ENCODE results near the gene PKD2L2. TPM values are rescaled to one million over a fixed set of nuclear protein-coding genes. Genes with fewer than 3 reads are reported as not detected.
"Not testable (repeated sequence)": the region's sequence is repeated elsewhere in the genome, so short reads cannot be mapped to it uniquely, and the experiment has no call there.

The PKD2L2 gene
- total RNA-seq, 1 donor = under 0.01 TPM

DNA sequence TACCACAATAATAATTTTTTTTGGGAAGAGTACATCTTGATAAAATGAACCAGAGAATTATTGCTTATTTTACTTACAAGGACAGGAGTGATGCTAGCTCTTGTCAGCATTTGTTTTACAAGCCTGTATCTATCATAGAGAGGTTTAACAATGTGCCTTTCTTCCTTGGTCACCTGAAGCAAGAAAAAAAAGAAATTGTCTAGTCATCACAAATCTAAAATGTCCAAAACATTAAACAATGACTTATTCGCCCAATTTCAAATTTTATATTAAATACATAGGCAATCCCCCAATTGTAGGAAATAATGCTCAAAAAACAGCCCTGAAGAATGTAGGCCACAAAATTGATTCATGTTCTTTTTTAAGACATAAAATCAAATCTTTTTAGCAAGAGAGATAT is 56.6 kb downstream of the PKD2L2 start:
- no peak for DNase-seq (ENCODE audit: low read depth in 2 of 3, low spot score in 2 of 3)

DNA sequence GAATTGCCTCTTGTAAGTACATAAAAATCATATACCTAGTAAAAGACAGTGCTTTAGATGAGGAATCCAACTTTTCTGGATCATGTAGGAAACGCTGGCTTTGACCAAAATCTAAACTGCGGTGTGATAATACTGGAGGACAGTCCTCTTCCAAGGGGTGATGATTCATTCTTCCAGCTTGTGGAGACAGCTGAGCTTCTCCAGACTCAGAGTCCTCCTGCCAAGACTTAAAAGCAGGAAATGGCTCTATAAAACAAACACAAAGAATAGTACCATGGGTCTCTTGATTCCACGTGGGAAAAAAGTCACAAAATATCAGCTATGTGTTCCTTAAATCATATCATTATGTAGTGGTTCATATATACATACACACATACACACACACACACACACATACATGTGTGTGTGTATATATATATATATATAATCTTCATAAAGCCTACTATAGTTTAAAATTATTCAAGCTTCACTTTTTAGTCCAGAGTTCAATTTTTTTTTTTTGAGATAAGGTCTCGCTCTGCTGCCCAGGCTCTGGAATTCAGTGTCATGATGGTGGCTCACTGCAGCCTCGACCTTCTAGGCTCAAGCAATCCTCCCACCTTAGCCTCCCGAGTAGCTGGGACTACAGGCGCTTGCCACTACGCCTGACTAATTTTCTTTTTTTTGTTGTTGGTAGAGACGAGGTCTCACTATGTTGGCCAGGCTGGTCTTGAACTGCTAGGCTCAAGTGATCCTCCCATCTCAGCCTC is 65.0 kb downstream of the PKD2L2 start:
- no peak for DNase-seq (ENCODE audit: low read depth in 2 of 3, low spot score in 2 of 3)

DNA sequence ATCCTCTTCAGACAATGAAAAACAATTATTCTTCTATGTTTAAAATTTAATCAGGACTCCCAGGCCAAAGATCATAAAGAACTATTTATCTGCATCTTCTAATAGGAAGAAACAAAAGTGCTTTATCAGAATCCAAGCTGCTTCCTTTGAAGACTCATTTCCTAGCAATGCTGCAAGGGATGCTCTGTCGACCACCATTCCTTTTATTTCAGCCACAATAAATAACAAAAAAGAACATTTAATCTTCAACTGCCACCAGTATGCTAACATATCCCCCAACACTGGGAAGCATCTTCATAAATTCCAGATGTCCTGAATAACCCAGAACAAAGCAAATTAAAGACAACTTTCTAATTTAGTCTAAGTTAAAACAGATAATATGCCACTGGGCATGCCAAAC is 68.7 kb downstream of the PKD2L2 start:
- DNase-seq (ENCODE audit: low read depth in 2 of 3, low spot score in 2 of 3) = no peak

GRCh38 chr5:137959488-137959887 is 70.2 kb downstream of the PKD2L2 start:
- no peak for DNase-seq (ENCODE audit: low read depth in 2 of 3, low spot score in 2 of 3)

GRCh38 chr5:137960141-137960540 is 70.9 kb downstream of the PKD2L2 start:
- no peak for DNase-seq (ENCODE audit: low read depth in 2 of 3, low spot score in 2 of 3)

DNA sequence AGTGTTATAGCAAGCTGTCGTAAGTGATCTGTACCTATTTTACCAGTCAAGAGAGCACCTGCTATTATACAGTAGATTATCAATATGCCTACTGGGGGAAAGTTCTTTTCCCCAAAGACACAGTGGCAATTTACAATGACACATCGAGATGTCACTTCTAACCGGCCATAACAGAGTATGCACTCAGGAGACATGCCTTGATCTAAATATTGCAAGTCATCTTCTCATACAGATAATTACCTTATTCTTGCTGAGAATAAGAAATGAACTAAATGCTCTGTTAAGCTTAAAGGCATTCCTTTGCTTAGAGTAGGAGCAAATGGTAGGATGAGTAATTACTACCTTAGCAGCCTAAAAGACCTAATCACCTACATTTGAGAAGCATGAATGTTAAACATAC is 71.6 kb downstream of the PKD2L2 start:
- DNase-seq (ENCODE audit: low read depth in 2 of 3, low spot score in 2 of 3) = no peak

DNA sequence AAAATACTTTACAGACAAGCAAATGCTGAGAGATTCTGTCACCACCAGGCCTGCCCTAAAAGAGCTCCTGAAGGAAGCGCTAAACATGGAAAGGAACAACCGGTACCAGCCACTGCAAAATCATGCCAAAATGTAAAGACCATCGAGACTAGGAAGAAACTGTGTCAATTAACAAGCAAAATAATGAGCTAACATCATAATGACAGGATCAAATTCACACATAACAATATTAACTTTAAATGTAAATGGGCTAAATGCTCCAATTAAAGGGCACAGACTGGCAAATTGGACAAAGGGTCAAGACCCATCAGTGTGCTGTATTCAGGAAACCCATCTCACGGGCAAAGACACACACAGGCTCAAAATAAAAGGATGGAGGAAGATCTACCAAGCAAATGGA is 81.1 kb downstream of the PKD2L2 start:
- DNase-seq (ENCODE audit: low read depth in 2 of 3, low spot score in 2 of 3) = not testable (repeated sequence)

DNA sequence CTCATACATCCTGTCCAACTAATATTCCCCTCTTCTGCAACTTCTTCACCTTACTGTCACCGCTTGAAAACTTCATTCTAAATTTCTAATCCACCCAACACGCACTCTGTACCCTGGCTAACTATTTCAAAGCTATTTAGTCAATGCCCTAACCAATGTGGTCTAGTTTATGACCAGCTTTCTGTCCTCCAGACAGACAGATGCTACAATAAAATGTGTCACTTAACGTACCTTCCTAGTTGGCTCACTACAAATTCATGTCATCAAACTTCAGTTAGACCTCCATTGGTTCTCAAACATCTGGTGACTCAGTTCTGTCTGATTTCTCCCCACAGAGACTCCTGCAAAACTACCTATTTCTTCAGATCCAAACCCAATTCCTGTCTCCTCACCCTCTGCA is 86.0 kb downstream of the PKD2L2 start:
- DNase-seq (ENCODE audit: low read depth in 2 of 3, low spot score in 2 of 3) = no peak

DNA sequence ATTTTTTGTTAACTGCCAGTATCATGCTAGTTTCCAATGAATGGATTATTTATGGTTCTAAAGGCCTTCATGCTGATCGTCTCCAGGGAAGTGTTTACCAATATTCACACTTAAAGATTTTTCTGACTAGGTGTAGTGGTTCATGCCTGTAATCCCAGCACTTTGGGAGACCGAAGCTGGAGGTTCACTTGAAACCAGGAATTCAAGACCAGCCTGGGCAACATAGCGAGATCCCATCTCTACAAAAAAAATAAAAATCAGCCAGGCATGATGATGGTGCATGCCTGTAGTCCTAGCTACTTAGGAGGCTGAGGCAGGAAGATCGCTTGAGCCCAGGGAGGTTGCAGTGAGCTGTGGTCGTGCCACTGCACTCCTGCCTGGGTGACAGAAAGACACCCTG is 100.2 kb downstream of the PKD2L2 start:
- DNase-seq (ENCODE audit: low read depth in 2 of 3, low spot score in 2 of 3) = no peak

Other genes with a start within 250 kb of the PKD2L2 start
- gene KLHL3, start 153.4 kb upstream of the PKD2L2 start, total RNA-seq = 13.7 TPM
- 20.2 TPM for gene HNRNPA0, start 135.1 kb upstream of the PKD2L2 start, total RNA-seq
- not detected for gene MYOT, start 21.6 kb upstream of the PKD2L2 start, total RNA-seq
- 25.6 TPM for gene FAM13B, start 143.6 kb downstream of the PKD2L2 start, total RNA-seq
- 1.1 TPM for gene WNT8A, start 194.6 kb downstream of the PKD2L2 start, total RNA-seq
- 0.27 TPM for gene NME5, start 250.0 kb downstream of the PKD2L2 start, total RNA-seq

All from hematopoietic multipotent progenitor cell (in vitro differentiated cells).